HUDEP-2 (cell line): Measurements from ENCODE around the gene ARHGAP8.
"Not testable (repeated sequence)": the region's sequence is repeated elsewhere in the genome, so short reads cannot be mapped to it uniquely, and the experiment has no call there.

Experiments used
- DNase-seq, 76 experiments: peaks; one replicate each; lab custom pipeline; 2025; ENCODE audit not compliant: unreplicated experiment in 76 of 76; lab: John Stamatoyannopoulos, UW

Gene ARHGAP8

GRCh38 chr22:44895296-44896055 lies 143.1 kb downstream of the ARHGAP8 start:
- no peak for DNase-seq

GRCh38 chr22:44898236-44898635 lies 145.9 kb downstream of the ARHGAP8 start:
- DNase-seq, result no peak

GRCh38 chr22:44901301-44901700 lies 148.9 kb downstream of the ARHGAP8 start:
- DNase-seq, result no peak

- not testable (repeated sequence) for DNase-seq
Observed at GRCh38 chr22:44903164-44903563, 150.8 kb downstream of the ARHGAP8 start.

- not testable (repeated sequence) for DNase-seq
Observed at GRCh38 chr22:44904492-44905152, 152.2 kb downstream of the ARHGAP8 start.

GRCh38 chr22:44906248-44906936 lies 154.0 kb downstream of the ARHGAP8 start:
- DNase-seq, result no peak

- no peak for DNase-seq
Observed at GRCh38 chr22:44906999-44907644, 154.7 kb downstream of the ARHGAP8 start.

- DNase-seq, result no peak
Observed at GRCh38 chr22:44907765-44908737, 155.7 kb downstream of the ARHGAP8 start.

GRCh38 chr22:44909241-44909640 lies 156.9 kb downstream of the ARHGAP8 start:
- DNase-seq, result no peak
